ENCODE measurements around the gene NCL.
A peak's percentile ranks its signal among the peaks of the same experiment; 100 is the strongest.
"Not testable (repeated sequence)": the region's sequence is repeated elsewhere in the genome, so short reads cannot be mapped to it uniquely, and the experiment has no call there.

NCL gene

GRCh38 chr2:231467613-231468530 is 3.6 kb upstream of the NCL start:
- no peak for DNase-seq (ENCODE audit: low spot score)

DNA sequence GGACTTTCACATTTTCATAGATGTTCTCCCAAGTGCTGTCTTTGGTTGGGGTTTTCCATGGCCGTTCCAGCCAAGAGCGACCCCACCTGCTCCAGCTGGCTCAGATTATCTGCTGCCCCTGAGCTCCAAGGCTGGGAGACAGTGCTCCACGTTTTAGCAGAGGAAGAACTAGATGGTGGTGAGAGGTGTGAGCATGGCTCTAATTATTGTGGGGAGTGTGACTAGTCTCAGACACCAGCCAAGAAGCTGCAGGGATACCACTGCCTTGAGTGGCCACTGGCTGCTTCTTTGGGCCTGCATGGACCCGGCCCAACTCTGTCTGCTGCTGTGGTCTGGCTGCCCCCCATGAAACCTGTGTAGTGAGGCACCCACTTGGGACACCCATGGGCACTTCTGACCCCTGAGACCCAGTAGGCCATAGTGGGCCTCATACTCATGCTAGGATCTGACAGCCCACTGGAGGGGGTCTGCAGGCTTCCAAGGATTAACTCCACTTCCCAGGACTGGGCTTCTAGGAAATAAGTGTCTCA is 2.8 kb upstream of the NCL start:
- DNase-seq (ENCODE audit: low spot score) = no peak

GRCh38 chr2:231464576-231465540 is 574 bp upstream of the NCL start:
- peak; percentile 97 for DNase-seq (ENCODE audit: low spot score)

GRCh38 chr2:231462729-231463465 is 1.4 kb downstream of the NCL start:
- no peak for DNase-seq (ENCODE audit: low spot score)

- no peak for DNase-seq (ENCODE audit: low spot score)
Observed at GRCh38 chr2:231461516-231461971, 2.7 kb downstream of the NCL start.

DNA sequence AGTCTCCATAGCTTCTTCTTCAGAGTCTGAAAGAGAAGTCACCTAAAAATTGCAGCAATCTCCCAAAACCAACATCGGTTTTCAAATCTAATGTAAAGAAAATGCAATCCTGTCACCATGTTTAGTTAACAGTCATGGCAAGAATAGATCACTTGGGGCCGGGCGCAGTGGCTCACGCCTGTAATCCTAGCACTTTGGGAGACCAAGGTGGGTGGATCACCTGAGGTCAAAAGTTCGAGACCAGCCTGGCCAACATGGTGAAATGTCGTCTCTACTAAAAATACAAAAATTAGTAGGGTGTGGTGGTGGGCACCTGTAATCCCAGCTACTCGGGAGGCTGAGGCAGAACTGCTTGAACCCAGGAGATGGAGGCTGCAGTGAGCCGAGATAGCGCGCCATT is 3.4 kb downstream of the NCL start:
- not testable (repeated sequence) for DNase-seq (ENCODE audit: low spot score)

GRCh38 chr2:231460073-231460835 is 4.0 kb downstream of the NCL start:
- no peak for DNase-seq (ENCODE audit: low spot score)

DNA sequence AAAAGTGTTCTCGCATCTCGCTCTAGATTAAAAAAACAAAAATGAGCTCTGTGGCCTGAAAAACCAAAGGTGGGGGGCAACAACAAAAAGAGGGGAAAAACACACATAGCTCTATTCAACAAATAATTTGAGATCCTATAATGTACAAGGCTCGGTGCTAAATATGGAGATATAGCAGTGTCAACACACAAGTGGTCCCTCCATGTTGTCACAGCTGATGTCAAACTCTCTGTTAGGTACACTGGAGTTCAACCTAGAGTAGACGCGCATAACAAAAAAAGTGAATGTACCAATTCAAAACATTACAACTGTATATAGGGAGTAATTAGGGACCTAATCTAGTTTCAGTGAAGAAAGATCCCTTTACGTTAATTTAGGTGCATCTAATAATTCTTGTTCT is 5.9 kb downstream of the NCL start:
- DNase-seq (ENCODE audit: low spot score) = no peak

GRCh38 chr2:231457101-231457500 is 7.2 kb downstream of the NCL start:
- no peak for DNase-seq (ENCODE audit: low spot score)

- no peak for DNase-seq (ENCODE audit: low spot score)
Observed at GRCh38 chr2:231456295-231457004, 7.8 kb downstream of the NCL start.

DNA sequence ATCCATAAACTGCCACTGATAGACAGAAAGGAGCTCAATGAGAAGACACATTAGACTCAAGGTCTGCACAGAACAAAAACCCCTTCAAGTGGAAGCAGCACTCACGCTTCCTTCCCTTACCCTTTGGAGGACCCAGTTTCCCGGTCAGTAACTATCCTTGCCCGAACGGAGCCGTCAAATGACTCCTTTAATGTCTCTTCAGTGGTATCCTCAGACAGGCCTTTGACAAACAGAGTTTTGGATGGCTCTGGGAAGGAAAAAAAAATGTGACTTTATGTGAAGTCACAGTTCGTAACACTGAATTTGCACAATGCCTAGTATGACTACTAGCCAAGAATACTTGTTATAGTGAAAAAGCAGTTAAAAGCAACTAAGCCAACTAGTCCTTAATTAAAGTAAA is 8.4 kb downstream of the NCL start:
- DNase-seq (ENCODE audit: low spot score) = no peak

- DNase-seq (ENCODE audit: low spot score) = no peak
Observed at GRCh38 chr2:231455222-231455621, 9.1 kb downstream of the NCL start.

DNA sequence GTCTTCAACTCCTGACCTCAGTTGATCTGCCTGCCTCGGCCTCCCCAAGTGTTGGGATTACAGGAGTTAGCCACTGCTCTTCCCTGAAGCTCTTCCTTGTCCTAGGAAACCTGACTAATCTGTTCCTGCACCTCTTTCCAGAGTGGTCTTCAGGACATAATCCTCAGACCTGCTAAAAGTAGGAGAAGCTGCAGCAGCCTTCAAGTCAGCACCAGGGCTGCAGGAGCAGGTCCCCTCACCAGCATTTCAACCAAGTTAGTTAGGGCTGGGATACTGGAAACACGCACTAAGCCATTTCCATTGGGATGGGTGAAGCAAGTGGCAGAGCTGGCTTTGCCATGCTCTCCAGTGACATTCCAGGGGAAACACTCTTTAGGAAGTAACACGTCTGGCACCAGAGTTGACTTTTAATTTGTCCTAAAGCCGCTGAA is 9.9 kb downstream of the NCL start:
- peak; percentile 44 for DNase-seq (ENCODE audit: low spot score)

DNA sequence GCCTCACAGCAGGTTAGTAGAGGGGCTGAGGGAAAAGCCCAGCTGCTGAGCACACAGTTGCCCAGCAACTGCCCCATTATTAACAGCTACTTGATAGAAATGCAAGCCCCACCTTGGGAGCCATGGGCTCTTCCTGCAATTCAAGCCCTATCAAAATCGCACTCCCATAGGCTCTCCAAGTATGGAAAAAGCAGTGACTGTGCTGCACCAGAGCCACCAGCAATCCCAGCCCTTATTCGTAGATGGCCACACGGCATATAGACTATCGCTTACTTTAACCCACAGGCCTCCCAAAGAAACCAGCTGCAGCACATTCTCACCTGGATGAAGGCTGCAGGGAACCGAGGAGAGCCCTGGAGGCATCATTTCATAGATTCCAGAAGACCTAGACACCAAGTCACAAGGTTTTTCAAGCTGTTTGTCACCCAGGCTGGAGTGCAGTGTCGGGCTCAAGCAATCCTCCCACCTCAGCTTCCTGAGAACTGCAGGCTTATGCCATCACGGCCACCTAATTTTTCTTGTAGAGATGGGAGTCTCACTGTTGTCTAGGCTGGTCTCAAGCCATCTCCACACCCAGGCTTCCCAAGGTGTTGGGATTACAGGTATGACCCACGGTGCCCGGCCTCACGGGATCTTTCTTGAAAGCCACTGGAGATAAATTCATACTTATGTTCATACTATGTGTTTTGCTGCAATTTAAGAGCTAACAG is 11.3 kb downstream of the NCL start:
- DNase-seq (ENCODE audit: low spot score) = peak; percentile 74

DNA sequence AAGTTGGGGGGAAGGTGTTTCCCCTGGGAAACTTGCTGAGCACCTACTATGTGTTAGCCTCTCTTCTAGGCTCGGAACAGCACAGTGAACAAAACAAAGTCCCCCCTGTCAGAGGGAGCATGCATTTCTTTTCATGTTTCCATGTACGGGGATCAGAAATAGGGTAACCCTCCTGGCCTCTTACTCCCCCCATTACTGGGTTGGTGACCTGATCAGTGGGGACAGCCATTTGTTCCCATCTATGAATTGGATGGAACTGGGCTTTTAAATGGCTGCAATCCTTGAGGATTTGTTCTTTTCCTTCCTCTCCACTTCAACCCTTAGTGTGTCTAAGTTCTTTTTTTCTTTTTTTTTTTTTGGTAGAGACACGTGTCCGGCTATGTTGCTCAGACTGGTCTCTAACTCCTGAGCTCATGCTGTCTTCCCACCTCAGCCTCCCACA is 13.7 kb downstream of the NCL start:
- DNase-seq (ENCODE audit: low spot score) = peak; percentile 20

DNA sequence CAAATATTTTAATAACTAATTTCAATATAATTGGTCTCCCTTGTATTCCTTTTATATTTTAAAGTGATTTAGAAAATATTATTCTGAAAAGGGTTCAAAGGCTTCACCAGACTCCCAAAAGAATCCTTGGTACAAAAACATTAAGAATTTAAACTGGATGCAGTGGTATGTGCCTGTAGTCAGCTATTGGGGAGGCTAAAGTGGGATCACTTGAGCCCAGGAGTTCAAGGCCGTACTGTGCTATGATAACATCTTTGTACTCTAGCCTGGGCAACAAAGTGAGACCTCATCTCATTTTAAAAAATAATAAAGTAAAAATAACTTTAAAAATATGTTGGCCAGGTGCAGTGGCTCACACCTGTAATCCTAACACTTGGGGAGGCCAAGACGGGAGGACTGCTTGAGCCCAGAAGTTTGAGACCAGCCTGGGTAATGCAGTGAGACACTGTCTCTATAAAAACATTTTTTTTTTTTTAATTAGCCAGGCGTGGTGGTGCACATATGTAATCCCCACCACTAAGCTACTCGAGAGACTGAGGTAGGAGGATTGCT is 14.7 kb downstream of the NCL start:
- no peak for DNase-seq (ENCODE audit: low spot score)

- DNase-seq (ENCODE audit: low spot score) = no peak
Observed at GRCh38 chr2:231436957-231437356, 27.3 kb downstream of the NCL start.

- DNase-seq (ENCODE audit: low spot score) = no peak
Observed at GRCh38 chr2:231433990-231434389, 30.3 kb downstream of the NCL start.

DNA sequence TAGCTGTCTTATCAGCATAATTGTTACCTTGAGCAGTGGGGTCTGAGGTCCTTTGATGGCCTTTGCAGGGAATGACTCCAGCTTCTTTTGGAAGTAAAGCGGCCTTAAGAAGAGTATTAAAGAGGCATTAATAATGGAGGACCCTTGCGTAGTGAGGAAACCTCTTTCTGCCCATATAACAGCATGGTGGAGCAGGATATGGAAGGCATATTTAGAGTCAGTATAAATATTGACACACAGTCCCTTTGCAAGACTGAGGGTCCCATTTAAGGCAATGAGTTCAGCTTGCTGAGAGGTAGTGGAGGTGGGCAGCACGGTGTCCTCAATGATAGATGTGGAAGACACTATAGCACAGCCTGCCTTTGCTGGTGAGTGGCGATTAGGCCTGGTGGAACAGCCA is 32.7 kb downstream of the NCL start:
- DNase-seq (ENCODE audit: low spot score) = no peak

Measured in cerebellar cortex (tissue), 1 donor.